Upper lobe of left lung (tissue), 4 donors: Measurements from ENCODE around the gene PIK3R6.

Experiments
- POLR2A ChIP-seq, 4 donors: fragments of 450-650 bp; IDR thresholded peaks; one replicate each; pipeline ENCODE4 v1.5.1; 2016 to 2017; ENCODE audit warnings: antibody characterized with exemption in 4 of 4, mild to moderate bottlenecking in 2 of 4
- POLR2AphosphoS5 ChIP-seq, 2 donors: sonication (generic); formaldehyde crosslinking; IDR thresholded peaks; one replicate each; pipeline ENCODE4 v1.5.1; 2017; ENCODE audit warnings: antibody characterized with exemption in 2 of 2
- TF ChIP-seq, protein P1 (sequence below), 6 experiments: fragments of 450-650 bp in 4 of 6; fragments of 200-600 bp in 2 of 6; sonication (generic) in 2 of 6; IDR thresholded peaks; one replicate each; pipeline ENCODE4 v1.5.1; 2016 to 2019; ENCODE audit warnings: antibody characterized with exemption in 6 of 6

DNA sequence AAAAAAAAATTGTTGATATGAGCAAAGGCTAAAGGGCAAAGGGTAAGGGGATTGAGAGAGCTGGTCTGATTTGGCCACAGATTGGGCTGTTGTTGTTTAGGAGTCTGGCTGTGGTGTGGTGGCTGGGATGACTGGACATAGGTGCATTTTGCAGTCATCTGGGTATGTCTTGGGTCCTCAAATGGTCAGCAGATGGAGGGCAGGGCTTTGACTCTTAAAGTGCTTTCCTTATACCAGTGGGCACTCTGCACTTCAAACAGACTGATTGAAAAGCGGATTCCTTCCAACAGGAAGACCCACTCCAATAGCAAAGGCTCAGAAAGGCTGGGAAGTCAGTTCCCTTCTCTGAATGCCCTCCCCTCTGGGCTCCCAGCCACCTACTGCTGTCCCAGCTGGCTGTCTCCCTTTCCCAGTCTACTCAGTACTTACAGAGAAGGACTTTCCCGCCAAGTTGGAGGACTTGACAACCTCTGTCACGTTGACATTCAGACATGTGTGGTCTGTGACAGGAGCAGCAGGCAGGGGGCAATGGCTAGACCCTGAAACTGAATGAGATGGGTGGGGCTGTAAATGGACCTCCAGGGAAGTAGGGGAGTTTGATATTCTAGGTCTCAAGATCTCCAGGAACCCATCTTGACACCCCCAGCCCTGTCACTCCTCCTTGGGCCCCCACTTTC is 48.7 kb downstream of the PIK3R6 start:
- no peak for TF ChIP-seq POLR2A (IDR thresholded peaks at IDR 0.05)
- TF ChIP-seq, protein P1, sequence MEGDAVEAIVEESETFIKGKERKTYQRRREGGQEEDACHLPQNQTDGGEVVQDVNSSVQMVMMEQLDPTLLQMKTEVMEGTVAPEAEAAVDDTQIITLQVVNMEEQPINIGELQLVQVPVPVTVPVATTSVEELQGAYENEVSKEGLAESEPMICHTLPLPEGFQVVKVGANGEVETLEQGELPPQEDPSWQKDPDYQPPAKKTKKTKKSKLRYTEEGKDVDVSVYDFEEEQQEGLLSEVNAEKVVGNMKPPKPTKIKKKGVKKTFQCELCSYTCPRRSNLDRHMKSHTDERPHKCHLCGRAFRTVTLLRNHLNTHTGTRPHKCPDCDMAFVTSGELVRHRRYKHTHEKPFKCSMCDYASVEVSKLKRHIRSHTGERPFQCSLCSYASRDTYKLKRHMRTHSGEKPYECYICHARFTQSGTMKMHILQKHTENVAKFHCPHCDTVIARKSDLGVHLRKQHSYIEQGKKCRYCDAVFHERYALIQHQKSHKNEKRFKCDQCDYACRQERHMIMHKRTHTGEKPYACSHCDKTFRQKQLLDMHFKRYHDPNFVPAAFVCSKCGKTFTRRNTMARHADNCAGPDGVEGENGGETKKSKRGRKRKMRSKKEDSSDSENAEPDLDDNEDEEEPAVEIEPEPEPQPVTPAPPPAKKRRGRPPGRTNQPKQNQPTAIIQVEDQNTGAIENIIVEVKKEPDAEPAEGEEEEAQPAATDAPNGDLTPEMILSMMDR (IDR thresholded peaks at IDR 0.05): no peak
- no peak for TF ChIP-seq POLR2AphosphoS5 (IDR thresholded peaks at IDR 0.05)
